ENCODE results near the gene CARD9.

The CARD9 gene

GRCh38 chr9:136373300-136374182, at the start of gene CARD9:
TSS of gene CARD9 (minus strand) at chr9:136373669. CDS start at chr9:136372078, 1,591 bp downstream.
- Histone ChIP-seq H3K9ac (ENCODE audit: low read length) (no peak within 1 kb of the TSS), H3K4me1 (ENCODE audit: control insufficient read depth, low read depth, low read length) (no peaks in the 10 kb centered on the region), H3K36me3 (ENCODE audit: control insufficient read depth, low read depth, low read length) (peaks cover 6% of the 10 kb centered on the region), H3K27ac (ENCODE audit: low read length) (no peak within 1 kb of the TSS), H3K27me3 (ENCODE audit: control insufficient read depth, insufficient read depth, low read length) (no peaks in the 10 kb centered on the region), H3K4me3 (ENCODE audit: low read length) (no peak within 1 kb of the TSS), H3K9me3 (ENCODE audit: control insufficient read depth, low read depth, low read length) (no peaks in the 10 kb centered on the region)

GRCh38 chr9:136422876-136423275, 49.4 kb upstream of the CARD9 start:
- Histone ChIP-seq H3K27ac (ENCODE audit: low read length) (no peak overlapping the region), H3K4me1 (ENCODE audit: control insufficient read depth, low read depth, low read length) (no peaks in the 10 kb centered on the region), H3K27me3 (ENCODE audit: control insufficient read depth, insufficient read depth, low read length) (no peaks in the 10 kb centered on the region), H3K4me3 (ENCODE audit: low read length) (no peak overlapping the region), H3K9me3 (ENCODE audit: control insufficient read depth, low read depth, low read length) (no peaks in the 10 kb centered on the region), H3K36me3 (ENCODE audit: control insufficient read depth, low read depth, low read length) (peaks cover 65% of the 10 kb centered on the region), H3K9ac (ENCODE audit: low read length) (no peak overlapping the region)

GRCh38 chr9:136421791-136422190, 48.3 kb upstream of the CARD9 start:
- H3K36me3 ChIP-seq (ENCODE audit: control insufficient read depth, low read depth, low read length) = peaks cover 72% of the 10 kb centered on the region
- no peaks in the 10 kb centered on the region for H3K27me3 ChIP-seq (ENCODE audit: control insufficient read depth, insufficient read depth, low read length)
- H3K9ac ChIP-seq (ENCODE audit: low read length) = no peak overlapping the region
- no peak overlapping the region for H3K27ac ChIP-seq (ENCODE audit: low read length)
- H3K9me3 ChIP-seq (ENCODE audit: control insufficient read depth, low read depth, low read length) = no peaks in the 10 kb centered on the region
- H3K4me1 ChIP-seq (ENCODE audit: control insufficient read depth, low read depth, low read length) = no peaks in the 10 kb centered on the region
- no peak overlapping the region for H3K4me3 ChIP-seq (ENCODE audit: low read length)

GRCh38 chr9:136419092-136419420, 45.6 kb upstream of the CARD9 start:
- no peak overlapping the region for H3K4me3 ChIP-seq (ENCODE audit: low read length)
- H3K9ac ChIP-seq (ENCODE audit: low read length) = no peak overlapping the region
- no peaks in the 10 kb centered on the region for H3K4me1 ChIP-seq (ENCODE audit: control insufficient read depth, low read depth, low read length)
- no peaks in the 10 kb centered on the region for H3K27me3 ChIP-seq (ENCODE audit: control insufficient read depth, insufficient read depth, low read length)
- H3K27ac ChIP-seq (ENCODE audit: low read length) = no peak overlapping the region
- peaks cover 86% of the 10 kb centered on the region for H3K36me3 ChIP-seq (ENCODE audit: control insufficient read depth, low read depth, low read length)
- H3K9me3 ChIP-seq (ENCODE audit: control insufficient read depth, low read depth, low read length) = no peaks in the 10 kb centered on the region

GRCh38 chr9:136418182-136419091, 45.0 kb upstream of the CARD9 start:
- no peaks in the 10 kb centered on the region for H3K27me3 ChIP-seq (ENCODE audit: control insufficient read depth, insufficient read depth, low read length)
- H3K27ac ChIP-seq (ENCODE audit: low read length) = no peak overlapping the region
- H3K36me3 ChIP-seq (ENCODE audit: control insufficient read depth, low read depth, low read length) = peaks cover 88% of the 10 kb centered on the region
- H3K4me3 ChIP-seq (ENCODE audit: low read length) = no peak overlapping the region
- no peaks in the 10 kb centered on the region for H3K4me1 ChIP-seq (ENCODE audit: control insufficient read depth, low read depth, low read length)
- no peak overlapping the region for H3K9ac ChIP-seq (ENCODE audit: low read length)
- H3K9me3 ChIP-seq (ENCODE audit: control insufficient read depth, low read depth, low read length) = no peaks in the 10 kb centered on the region

- H3K27ac ChIP-seq (ENCODE audit: low read length) = no peak overlapping the region
- H3K9ac ChIP-seq (ENCODE audit: low read length) = no peak overlapping the region
- no peaks in the 10 kb centered on the region for H3K9me3 ChIP-seq (ENCODE audit: control insufficient read depth, low read depth, low read length)
- H3K27me3 ChIP-seq (ENCODE audit: control insufficient read depth, insufficient read depth, low read length) = no peaks in the 10 kb centered on the region
- peaks cover 86% of the 10 kb centered on the region for H3K36me3 ChIP-seq (ENCODE audit: control insufficient read depth, low read depth, low read length)
- no peaks in the 10 kb centered on the region for H3K4me1 ChIP-seq (ENCODE audit: control insufficient read depth, low read depth, low read length)
- no peak overlapping the region for H3K4me3 ChIP-seq (ENCODE audit: low read length)
Observed at GRCh38 chr9:136416914-136417313, 43.4 kb upstream of the CARD9 start.

- peaks cover 82% of the 10 kb centered on the region for H3K36me3 ChIP-seq (ENCODE audit: control insufficient read depth, low read depth, low read length)
- no peaks in the 10 kb centered on the region for H3K4me1 ChIP-seq (ENCODE audit: control insufficient read depth, low read depth, low read length)
- no peak overlapping the region for H3K27ac ChIP-seq (ENCODE audit: low read length)
- H3K4me3 ChIP-seq (ENCODE audit: low read length) = no peak overlapping the region
- no peaks in the 10 kb centered on the region for H3K27me3 ChIP-seq (ENCODE audit: control insufficient read depth, insufficient read depth, low read length)
- H3K9me3 ChIP-seq (ENCODE audit: control insufficient read depth, low read depth, low read length) = no peaks in the 10 kb centered on the region
- no peak overlapping the region for H3K9ac ChIP-seq (ENCODE audit: low read length)
Observed at GRCh38 chr9:136416427-136416826, 43.0 kb upstream of the CARD9 start.

- Histone ChIP-seq H3K4me3 (ENCODE audit: low read length) (no peak overlapping the region), H3K36me3 (ENCODE audit: control insufficient read depth, low read depth, low read length) (peaks cover 54% of the 10 kb centered on the region), H3K4me1 (ENCODE audit: control insufficient read depth, low read depth, low read length) (no peaks in the 10 kb centered on the region), H3K27ac (ENCODE audit: low read length) (no peak overlapping the region), H3K27me3 (ENCODE audit: control insufficient read depth, insufficient read depth, low read length) (no peaks in the 10 kb centered on the region), H3K9me3 (ENCODE audit: control insufficient read depth, low read depth, low read length) (no peaks in the 10 kb centered on the region), H3K9ac (ENCODE audit: low read length) (no peak overlapping the region)
Observed at GRCh38 chr9:136412962-136413361, 39.5 kb upstream of the CARD9 start.

GRCh38 chr9:136411378-136411777, 37.9 kb upstream of the CARD9 start:
- Histone ChIP-seq H3K27ac (ENCODE audit: low read length) (no peak overlapping the region), H3K36me3 (ENCODE audit: control insufficient read depth, low read depth, low read length) (peaks cover 56% of the 10 kb centered on the region), H3K4me3 (ENCODE audit: low read length) (peak overlapping the region; percentile 83), H3K9ac (ENCODE audit: low read length) (peak overlapping the region; percentile 89), H3K4me1 (ENCODE audit: control insufficient read depth, low read depth, low read length) (no peaks in the 10 kb centered on the region), H3K27me3 (ENCODE audit: control insufficient read depth, insufficient read depth, low read length) (no peaks in the 10 kb centered on the region), H3K9me3 (ENCODE audit: control insufficient read depth, low read depth, low read length) (no peaks in the 10 kb centered on the region)

- Histone ChIP-seq H3K4me3 (ENCODE audit: low read length) (peak within 1 kb of the TSS; percentile 83), H3K36me3 (ENCODE audit: control insufficient read depth, low read depth, low read length) (peaks cover 55% of the 10 kb centered on the region), H3K9ac (ENCODE audit: low read length) (peak within 1 kb of the TSS; percentile 89), H3K27me3 (ENCODE audit: control insufficient read depth, insufficient read depth, low read length) (no peaks in the 10 kb centered on the region), H3K9me3 (ENCODE audit: control insufficient read depth, low read depth, low read length) (no peaks in the 10 kb centered on the region), H3K4me1 (ENCODE audit: control insufficient read depth, low read depth, low read length) (no peaks in the 10 kb centered on the region), H3K27ac (ENCODE audit: low read length) (peak within 1 kb of the TSS; percentile 72)
Observed at GRCh38 chr9:136410500-136411287, 37.2 kb upstream of the CARD9 start, which contains the start of the genes ENTR1 and PMPCA. TSS of gene ENTR1 (minus strand) at chr9:136410614. CDS start at chr9:136410397, 217 bp downstream. TSS of gene PMPCA (plus strand) at chr9:136410658. CDS start at chr9:136410669, 11 bp downstream.
